Fibroblast of skin of left biceps (primary cell): ENCODE data around the gene HOXA13.

Experiments used
- DNase-seq, 2 experiments: peaks; one replicate each; pipeline ENCODE4 v3.0.0-alpha.2; 2013; ENCODE audit warnings: low read depth in 2 of 2

HOXA13 gene

GRCh38 chr7:27170426-27171324, 29.2 kb downstream of the HOXA13 start:
- DNase-seq, result no peak

- DNase-seq, result no peak
These were observed 30.0 kb downstream of the HOXA13 start for GRCh38 chr7:27169658-27170425.

DNA sequence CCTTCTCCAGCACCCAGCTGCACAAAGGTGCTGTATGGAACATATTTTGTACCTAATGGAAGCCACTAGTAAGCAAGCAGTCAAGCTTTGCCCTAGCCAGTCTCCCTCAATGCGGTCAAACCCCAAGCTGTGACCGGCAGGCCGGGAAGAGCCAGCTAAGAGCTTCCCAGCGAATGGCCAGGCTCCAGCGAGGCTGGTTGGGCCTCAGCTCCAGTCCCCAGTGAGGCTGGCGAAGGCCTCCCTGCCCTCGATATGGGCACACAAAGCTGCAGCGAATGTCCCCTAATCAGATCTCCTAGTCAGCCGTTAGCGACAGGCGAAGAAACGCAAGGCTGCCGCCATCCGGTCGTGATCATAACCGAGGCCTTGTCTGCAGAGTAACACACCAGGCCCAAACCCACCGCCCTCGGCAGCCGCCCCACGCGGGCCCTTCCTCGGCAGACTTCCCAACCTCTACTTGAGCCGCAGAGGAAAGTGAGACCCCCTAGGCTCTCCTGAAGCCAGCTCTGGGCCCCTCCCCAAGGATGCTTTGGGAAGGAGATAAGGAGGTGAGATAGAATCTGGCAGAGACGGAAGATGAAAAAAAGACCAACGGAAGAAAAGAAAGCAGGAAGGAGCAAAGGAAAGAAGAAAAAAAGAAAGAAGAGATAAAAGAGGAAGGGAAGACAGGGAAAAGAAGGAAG, 31.5 kb downstream of the HOXA13 start:
- DNase-seq, result no peak

- DNase-seq, result no peak
These were observed 32.0 kb downstream of the HOXA13 start for GRCh38 chr7:27167916-27168264.

DNA sequence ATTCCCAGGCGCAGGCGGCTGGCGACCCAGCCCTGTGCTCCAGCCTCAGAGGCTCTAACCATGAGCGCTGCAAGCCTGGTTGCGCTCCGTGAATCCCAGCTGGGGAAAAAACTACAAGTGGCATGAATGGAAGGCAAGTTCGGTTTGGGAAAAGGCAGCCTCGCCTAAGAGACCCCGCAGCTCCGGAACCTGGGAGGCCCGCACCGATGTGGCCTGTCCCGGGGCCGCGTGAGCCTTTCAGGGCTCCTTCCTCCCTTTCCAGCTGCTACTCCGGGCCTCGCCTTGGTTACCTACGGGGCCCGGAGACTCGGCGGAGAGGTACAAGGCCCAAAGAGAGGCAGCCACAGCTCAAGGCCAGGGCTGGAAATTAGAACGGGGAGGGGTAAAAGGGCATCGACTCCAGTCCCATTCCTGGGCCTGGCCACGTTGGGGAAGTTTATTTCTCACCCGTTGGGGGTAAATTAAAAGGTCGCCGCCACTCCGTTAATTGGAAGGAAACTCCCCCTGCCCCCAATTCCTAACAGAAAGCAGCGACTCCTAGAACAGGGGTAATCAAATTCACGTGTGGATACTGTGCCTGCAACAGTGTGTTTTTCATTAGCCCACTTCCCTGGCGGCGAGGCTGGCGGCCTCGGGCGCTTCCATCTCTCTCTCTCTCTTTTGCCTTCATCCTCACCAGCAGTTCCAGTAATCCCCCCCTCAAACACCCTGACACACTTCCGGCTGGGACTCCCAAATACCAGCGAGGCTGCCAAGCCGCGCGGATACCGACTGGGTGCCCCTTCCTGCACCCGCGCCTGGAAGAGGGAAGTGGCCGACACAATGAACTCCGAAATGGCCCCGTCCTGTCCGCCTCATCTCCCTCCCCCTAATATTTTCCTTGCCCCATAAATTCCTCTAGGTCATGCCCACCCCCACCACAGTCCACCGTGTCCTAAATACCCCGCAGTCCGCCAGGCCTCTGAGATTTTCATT, 33.1 kb downstream of the HOXA13 start:
- DNase-seq, result peak; percentile 54 to 55

- DNase-seq, result no peak
These were observed 33.8 kb downstream of the HOXA13 start for GRCh38 chr7:27165996-27166530.

GRCh38 chr7:27165089-27165995, 34.5 kb downstream of the HOXA13 start, which contains the start of gene HOXA9:
HOXA9 (minus strand) TSS chr7:27165537; CDS start chr7:27165457, 80 bp downstream.
- peak; percentile 91 to 92 for DNase-seq

DNA sequence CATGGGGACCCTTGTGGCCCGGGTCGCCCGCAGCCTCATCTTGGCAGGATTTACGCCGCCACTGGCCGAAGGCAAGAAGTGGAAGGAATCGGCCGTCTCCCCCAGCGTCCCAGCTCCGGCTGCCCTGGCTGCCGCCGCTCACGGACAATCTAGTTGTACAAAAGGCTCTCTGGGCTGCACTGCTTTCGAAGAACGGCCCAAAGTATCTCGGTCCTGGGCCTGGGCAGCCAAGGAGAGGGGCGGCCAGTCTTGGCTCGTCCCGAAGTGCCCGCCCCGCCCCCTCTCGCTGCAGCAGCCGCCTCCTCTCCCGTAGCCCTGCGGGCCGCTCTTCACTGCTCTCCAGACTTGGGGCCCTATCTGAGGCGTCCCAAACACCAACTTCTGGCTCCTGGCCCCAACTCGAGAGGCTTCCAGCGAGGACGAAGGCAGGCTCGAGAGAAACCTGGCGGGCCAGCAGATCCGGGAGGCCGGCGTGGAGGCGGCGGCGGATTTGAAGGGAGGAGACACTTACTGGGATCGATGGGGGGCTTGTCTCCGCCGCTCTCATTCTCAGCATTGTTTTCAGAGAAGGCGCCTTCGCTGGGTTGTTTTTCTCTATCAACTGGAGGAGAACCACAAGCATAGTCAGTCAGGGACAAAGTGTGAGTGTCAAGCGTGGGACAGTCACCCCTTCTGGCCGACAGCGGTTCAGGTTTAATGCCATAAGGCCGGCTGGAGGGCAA, 35.4 kb downstream of the HOXA13 start:
- no peak for DNase-seq

- no peak for DNase-seq
These were observed 35.9 kb downstream of the HOXA13 start for GRCh38 chr7:27164045-27164366.

DNA sequence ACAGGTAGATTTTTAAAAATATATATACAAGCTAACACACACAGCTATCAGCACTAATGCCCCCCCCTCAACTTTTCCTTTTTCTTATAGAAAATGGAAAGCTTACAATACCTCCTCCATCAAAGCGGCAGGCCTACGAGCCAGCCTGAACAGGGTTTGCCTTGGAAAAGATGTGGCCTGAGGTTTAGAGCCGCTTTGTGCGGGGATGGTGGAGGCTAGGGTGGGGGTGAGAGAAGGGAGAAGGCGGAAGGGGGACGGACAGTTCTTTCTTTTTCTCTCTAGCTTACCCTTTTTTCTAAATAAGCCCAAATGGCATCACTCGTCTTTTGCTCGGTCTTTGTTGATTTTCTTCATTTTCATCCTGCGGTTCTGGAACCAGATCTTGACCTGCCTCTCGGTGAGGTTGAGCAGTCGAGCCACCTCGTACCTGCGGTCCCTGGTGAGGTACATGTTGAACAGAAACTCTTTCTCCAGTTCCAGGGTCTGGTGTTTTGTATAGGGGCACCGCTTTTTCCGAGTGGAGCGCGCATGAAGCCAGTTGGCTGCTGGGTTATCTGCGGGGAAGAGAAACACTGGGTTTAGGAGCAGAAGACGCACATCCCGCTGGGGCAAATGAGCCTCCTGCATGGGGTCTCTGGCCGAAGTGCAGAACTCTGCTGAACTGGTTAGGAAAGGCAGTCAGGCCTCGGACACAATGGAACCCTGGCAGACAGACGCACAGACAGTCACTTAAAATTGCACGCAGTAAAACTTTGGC, 36.4 kb downstream of the HOXA13 start:
- no peak for DNase-seq

DNA sequence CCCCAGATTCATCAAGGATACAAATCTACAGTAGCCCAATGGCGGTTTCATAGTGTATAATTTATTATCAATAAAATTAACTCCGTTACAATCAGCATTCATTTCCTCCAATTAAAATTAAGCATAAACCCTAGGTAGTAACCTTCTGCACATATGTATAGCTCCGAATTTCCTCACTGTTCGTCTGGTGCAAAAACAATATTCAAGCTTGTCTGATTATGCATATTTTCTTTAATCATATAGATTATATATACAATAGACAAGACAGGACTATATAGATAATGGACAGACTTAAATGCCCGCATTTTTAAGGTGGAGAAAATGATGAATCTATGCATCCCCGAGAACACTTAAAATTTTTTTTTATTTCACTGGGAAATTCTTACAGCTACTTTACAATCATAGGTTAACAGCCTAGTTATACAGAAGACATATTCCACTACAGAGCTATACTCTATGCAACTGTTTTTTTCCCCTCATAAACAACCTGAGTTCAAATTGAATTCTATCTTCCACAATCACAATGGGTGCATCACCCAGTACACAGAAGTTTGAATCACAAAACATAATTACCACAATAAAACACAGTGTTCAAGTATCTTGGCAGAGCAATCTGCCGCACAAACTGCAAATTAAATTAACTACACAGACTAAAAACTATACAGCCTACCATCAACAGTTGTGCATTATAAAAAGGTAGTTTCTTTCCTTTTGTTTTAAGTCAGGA, 37.2 kb downstream of the HOXA13 start:
- DNase-seq, result no peak

- DNase-seq, result no peak
These were observed 38.0 kb downstream of the HOXA13 start for GRCh38 chr7:27161721-27162560.

- DNase-seq, result no peak
These were observed 38.6 kb downstream of the HOXA13 start for GRCh38 chr7:27161214-27161720.

DNA sequence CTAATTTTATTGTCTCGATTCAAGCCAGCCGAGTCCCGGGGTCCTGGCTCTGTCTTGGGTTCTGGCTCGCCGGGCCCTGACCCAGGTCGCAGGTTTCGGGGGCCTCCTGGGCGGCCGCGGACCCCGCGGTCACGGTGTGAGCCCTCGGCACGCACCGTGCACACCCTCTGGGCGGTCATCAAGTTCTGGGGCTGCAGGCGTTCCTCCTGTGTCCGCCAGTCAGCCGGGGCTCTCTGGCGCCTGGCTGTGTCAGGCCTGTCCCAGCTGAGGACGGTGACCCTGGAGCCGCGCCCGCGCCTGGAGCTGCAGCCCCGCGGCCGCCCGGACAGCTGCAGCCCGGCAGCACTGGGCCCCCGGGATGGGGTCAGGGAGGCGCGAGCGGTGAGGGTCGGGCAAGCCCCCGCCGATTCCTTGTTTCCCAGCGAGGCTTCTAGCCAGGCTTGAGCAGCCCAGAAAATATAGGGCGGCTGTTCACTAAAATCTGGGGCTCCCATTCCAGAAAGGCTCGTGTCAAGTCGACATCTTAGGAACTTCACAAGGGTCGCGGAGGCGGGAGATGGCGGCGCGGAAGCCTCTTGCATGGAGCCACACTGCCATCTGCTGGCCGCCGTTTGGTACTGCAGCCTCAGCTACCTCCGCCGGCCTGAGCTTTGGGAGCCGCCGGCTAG, 39.2 kb downstream of the HOXA13 start:
- peak; percentile 51 to 58 for DNase-seq

DNA sequence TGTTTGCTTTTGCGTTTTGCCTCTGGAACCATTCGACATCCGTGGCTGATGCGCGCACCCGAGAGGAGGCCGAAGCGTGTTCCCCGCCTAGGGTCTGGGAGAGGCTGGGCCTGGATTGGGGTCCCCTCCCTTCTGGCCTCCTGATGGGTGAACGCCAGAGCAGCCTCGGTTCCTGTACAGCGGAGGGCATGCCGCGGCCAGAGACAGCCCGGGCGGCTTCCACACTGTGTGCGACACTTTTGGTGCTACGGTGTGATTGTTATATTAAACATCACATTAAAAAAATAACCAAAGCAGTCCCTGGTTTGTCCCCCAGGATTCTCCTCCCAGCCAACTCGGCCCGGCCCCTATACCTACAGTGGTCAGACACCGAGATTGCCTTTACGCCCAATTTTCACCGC, 39.7 kb downstream of the HOXA13 start:
- no peak for DNase-seq
